Cardiac muscle cell (in vitro differentiated cells and primary cell): ENCODE data around the gene HSPH1. TPM values are rescaled to one million over a fixed set of nuclear protein-coding genes. Genes with fewer than 3 reads are reported as not detected.

ENCODE experiments used
- DNase-seq, 2 donors: peaks; one replicate each; pipeline versions ENCODE4 v3.0.0 to v3.0.0-alpha.2; 2010 to 2017; ENCODE audit warnings: low read depth in 1 of 2, low spot score in 1 of 2
- H3K27ac ChIP-seq: fragments of 200-600 bp; sonication (generic); 2 replicates; pipeline ENCODE4 v1.5.1; 2016
- H3K27me3 ChIP-seq: fragments of 200-600 bp; sonication (generic); 2 replicates; pipeline ENCODE4 v1.6.0; 2016; ENCODE audit warnings: control low read depth
- H3K36me3 ChIP-seq: fragments of 200-600 bp; sonication (generic); 2 replicates; pipeline ENCODE4 v1.5.1; 2016; ENCODE audit warnings: control low read depth
- H3K4me1 ChIP-seq: fragments of 200-600 bp; sonication (generic); 2 replicates; pipeline ENCODE4 v1.8.1; 2017; ENCODE audit warnings: low read depth, mild to moderate bottlenecking, mixed run types
- H3K4me3 ChIP-seq: fragments of 200-600 bp; sonication (generic); 2 replicates; pipeline ENCODE4 v1.5.1; 2016; ENCODE audit warnings: mild to moderate bottlenecking
- H3K9me3 ChIP-seq: fragments of 200-600 bp; sonication (generic); 2 replicates; pipeline ENCODE4 v1.5.1; 2017; ENCODE audit warnings: low read depth, mild to moderate bottlenecking, control low read depth
- polyA plus RNA-seq: library from polyadenylated mRNA; unstranded; fragments of >200 nt; fragmentation: Nextera tagmentation; extraction: Ambion mirVana; gene quantifications from 2 replicates; pipeline ENCODE4 v1.2.1, GENCODE V29; 2016
- total RNA-seq: library from RNA; depleted of rRNA; stranded (reverse); fragments of >200 nt; gene quantifications from 2 replicates; pipeline ENCODE4 v1.2.3, GENCODE V29; 2016
- TF ChIP-seq, protein P1 (sequence below): IDR thresholded peaks from 2 replicates; pipeline ENCODE4 v1.5.1; 2012; ENCODE audit warnings: low read depth, mild to moderate bottlenecking, low read length

HSPH1 gene
- total and polyA plus RNA-seq, 2 experiments from 2014 or later: 25.8 to 50.8 TPM

DNA sequence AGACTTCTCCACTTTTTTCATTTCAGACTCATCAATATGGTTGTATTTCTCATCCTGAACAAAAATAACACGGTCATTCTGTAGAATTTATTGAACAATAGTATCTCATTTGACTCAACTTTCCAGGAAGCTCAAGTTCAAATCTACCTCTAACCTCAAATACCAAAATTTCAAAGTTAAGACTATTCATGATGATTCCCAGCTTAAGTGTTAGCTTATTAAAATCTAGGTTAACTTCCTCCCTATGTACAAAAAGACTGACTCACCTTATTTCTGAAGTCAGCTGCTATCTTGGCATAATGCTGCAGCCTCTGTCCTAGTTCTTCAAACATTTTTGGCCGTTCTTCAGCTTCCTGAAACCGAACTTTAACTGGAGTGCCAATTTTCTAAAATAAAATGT, 23.2 kb downstream of the HSPH1 start:
- peak in 1 of 2 donors; percentile 56 for DNase-seq
- Histone ChIP-seq H3K4me3 (no peak overlapping the region), H3K9me3 (no peaks in the 10 kb centered on the region), H3K27me3 (no peaks in the 10 kb centered on the region), H3K4me1 (no peaks in the 10 kb centered on the region), H3K36me3 (peaks cover 68% of the 10 kb centered on the region), H3K27ac (no peak overlapping the region)
- TF ChIP-seq, protein P1, sequence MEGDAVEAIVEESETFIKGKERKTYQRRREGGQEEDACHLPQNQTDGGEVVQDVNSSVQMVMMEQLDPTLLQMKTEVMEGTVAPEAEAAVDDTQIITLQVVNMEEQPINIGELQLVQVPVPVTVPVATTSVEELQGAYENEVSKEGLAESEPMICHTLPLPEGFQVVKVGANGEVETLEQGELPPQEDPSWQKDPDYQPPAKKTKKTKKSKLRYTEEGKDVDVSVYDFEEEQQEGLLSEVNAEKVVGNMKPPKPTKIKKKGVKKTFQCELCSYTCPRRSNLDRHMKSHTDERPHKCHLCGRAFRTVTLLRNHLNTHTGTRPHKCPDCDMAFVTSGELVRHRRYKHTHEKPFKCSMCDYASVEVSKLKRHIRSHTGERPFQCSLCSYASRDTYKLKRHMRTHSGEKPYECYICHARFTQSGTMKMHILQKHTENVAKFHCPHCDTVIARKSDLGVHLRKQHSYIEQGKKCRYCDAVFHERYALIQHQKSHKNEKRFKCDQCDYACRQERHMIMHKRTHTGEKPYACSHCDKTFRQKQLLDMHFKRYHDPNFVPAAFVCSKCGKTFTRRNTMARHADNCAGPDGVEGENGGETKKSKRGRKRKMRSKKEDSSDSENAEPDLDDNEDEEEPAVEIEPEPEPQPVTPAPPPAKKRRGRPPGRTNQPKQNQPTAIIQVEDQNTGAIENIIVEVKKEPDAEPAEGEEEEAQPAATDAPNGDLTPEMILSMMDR: no peak

DNA sequence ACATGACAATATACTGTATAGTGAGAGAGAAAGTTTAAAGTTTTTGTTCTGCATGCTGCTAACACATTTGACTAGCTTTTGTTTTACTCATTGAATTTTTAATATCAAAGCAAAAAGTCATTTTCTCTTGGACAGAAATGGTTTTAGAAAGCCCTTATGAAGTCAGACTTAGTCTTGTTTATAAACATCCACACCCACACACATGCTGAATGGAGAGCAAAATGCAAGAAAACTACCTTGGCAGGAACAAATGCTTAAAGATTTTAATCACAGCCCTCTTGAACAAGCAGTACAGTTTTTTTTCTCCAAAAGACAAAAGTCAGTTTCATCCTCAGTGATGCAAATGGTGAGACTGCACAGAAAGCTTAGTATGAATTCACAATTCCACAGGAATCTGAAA, 25.0 kb downstream of the HSPH1 start:
- DNase-seq: no peak
- H3K27me3 ChIP-seq: no peaks in the 10 kb centered on the region
- no peak overlapping the region for H3K4me3 ChIP-seq
- no peak overlapping the region for H3K27ac ChIP-seq
- no peaks in the 10 kb centered on the region for H3K9me3 ChIP-seq
- H3K36me3 ChIP-seq: peaks cover 62% of the 10 kb centered on the region
- no peaks in the 10 kb centered on the region for H3K4me1 ChIP-seq
- TF ChIP-seq, protein P1: no peak

DNA sequence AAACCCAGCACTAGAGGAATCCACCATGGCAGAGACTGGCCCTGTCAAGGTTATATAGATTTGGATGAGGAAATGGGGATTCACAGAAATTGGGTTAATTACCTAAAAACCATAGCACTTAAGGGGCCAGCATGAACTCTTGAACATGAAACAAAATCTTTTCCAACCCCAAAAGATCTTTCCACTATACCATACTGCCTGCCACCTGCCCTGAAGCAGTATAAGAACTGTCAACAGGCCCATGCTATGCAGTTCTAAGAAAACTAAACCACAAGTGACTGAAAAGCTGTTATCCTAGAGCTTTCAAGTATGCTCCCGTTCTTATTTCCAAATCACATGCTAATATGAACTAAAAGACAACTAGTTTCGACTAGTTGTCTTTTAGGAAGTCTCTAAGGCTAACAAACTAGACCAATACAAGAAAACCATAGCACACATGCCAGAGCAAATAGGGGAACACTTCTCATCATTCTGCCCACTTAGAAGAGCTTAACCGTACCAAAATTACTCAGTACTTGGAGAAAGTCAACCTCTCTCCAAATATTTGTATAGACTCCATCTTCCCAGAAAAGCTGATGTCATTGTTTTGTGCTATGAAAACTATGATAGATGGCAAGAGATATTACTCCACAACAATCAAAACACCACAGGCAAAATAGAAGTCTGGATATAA, 27.5 kb downstream of the HSPH1 start:
- TF ChIP-seq, protein P1: no peak
- Histone ChIP-seq H3K4me3 (no peak overlapping the region), H3K4me1 (no peaks in the 10 kb centered on the region), H3K9me3 (no peaks in the 10 kb centered on the region), H3K27ac (no peak overlapping the region), H3K36me3 (peaks cover 42% of the 10 kb centered on the region), H3K27me3 (no peaks in the 10 kb centered on the region)
- DNase-seq: no peak

DNA sequence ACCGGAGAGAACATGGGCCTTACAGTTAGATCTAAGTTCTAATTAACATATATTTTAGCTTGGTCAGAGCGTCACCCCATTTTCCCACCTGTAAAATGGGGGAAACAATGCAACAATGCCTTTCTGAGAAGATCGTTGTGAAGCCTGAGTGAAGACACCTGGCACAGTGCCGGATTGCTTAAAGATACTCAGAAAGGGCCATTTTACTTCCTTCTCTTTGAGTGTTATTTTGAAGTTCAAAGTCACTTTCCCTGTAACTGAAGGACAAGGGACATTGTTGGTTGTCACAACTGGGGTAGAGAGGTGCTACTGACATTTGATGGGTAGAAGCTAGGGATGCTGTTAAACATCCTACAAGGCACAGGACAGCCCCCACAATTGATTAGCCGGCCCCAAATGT, 28.1 kb downstream of the HSPH1 start:
- no peaks in the 10 kb centered on the region for H3K9me3 ChIP-seq
- TF ChIP-seq, protein P1: no peak
- H3K4me1 ChIP-seq: no peaks in the 10 kb centered on the region
- no peak for DNase-seq
- H3K36me3 ChIP-seq: peaks cover 36% of the 10 kb centered on the region
- no peak overlapping the region for H3K27ac ChIP-seq
- H3K27me3 ChIP-seq: no peaks in the 10 kb centered on the region
- no peak overlapping the region for H3K4me3 ChIP-seq

DNA sequence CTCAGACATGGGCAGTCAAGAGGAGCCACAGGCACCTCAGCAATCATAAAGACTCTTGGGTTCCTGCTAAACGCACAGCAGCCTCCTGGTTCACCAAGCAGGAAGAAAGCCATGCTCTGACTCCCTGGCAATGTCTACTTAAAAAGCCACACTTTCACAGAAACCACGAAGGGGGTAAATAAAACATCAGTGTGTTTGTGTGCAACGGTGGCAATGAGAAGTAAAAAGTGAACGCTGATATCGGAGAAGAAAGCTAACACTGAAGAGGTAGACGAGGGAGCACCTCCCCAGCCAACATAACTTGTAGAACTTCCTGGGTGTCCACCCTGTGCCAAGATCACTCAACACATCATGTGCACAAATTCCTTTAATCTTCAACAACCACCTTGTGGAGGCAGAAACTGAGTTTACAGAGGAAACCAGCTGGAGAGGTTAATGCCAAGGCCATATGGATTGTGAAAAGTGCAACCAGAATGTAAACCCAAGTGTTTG, 30.2 kb downstream of the HSPH1 start:
- no peak overlapping the region for H3K27ac ChIP-seq
- TF ChIP-seq, protein P1: no peak
- H3K4me3 ChIP-seq: no peak overlapping the region
- no peaks in the 10 kb centered on the region for H3K4me1 ChIP-seq
- H3K27me3 ChIP-seq: no peaks in the 10 kb centered on the region
- peaks cover 15% of the 10 kb centered on the region for H3K36me3 ChIP-seq
- DNase-seq: no peak
- H3K9me3 ChIP-seq: no peaks in the 10 kb centered on the region
